H1 (cell line): Measurements from ENCODE around the gene PNMA8B. TPM values are rescaled to one million over a fixed set of nuclear protein-coding genes. Genes with fewer than 3 reads are reported as not detected.

Source experiments
- CTCF ChIA-PET: fragments of 300-600 bp; sonication (Branson Sonifier 250); formaldehyde crosslinking; loops from one replicate; lab custom pipeline; 2021; ENCODE audit not compliant: partially characterized antibody; lab: Charles Lee
- POLR2A ChIA-PET: fragments of 300-600 bp; sonication (Branson Sonifier 250); formaldehyde crosslinking; loops from one replicate; lab custom pipeline; 2021; ENCODE audit warnings: inconsistent platforms; ENCODE audit not compliant: partially characterized antibody; lab: Charles Lee
- DNase-seq, 2 experiments: peaks; one replicate each; pipeline versions ENCODE4 v3.0.0 to v3.0.0-alpha.2; 2010 to 2022; ENCODE audit warnings: low spot score in 2 of 2, low read depth in 1 of 2, mixed read lengths in 1 of 2
- FAIRE-seq: peaks from 2 replicates; lab custom pipeline; 2011; peaks lifted over from hg19 to GRCh38; lab: Jason Lieb, UNC
- H2AFZ ChIP-seq: 2 replicates; pipeline ENCODE4 v1.8.1; 2012; ENCODE audit warnings: low read length, inconsistent platforms
- H2AK5ac ChIP-seq: 2 replicates; pipeline ENCODE4 v1.6.1; 2013; ENCODE audit warnings: low read depth, low read length
- H2BK120ac ChIP-seq: replicated peaks from 2 replicates; pipeline ENCODE3; 2013; ENCODE audit warnings: low read depth, low read length, inconsistent platforms
- H2BK12ac ChIP-seq: 2 replicates; pipeline ENCODE4 v1.6.1; 2013; ENCODE audit warnings: low read depth, low read length
- H2BK15ac ChIP-seq: 2 replicates; pipeline ENCODE4 v1.6.1; 2013; ENCODE audit warnings: low read length
- H2BK20ac ChIP-seq: 2 replicates; pipeline ENCODE4 v1.6.1; 2013; ENCODE audit warnings: low read length
- H2BK5ac ChIP-seq: 2 replicates; pipeline ENCODE4 v1.6.1; 2013; ENCODE audit warnings: low read depth, low read length
- H3K14ac ChIP-seq: 2 replicates; pipeline ENCODE4 v1.6.1; 2013; ENCODE audit warnings: inconsistent platforms; ENCODE audit not compliant: insufficient read length
- H3K18ac ChIP-seq: 2 replicates; pipeline ENCODE4 v1.6.1; 2013; ENCODE audit warnings: low read length; ENCODE audit errors: extremely low read depth
- H3K23ac ChIP-seq: 2 replicates; pipeline ENCODE4 v1.6.1; 2013; ENCODE audit warnings: inconsistent platforms; ENCODE audit not compliant: insufficient read length
- H3K23me2 ChIP-seq: 2 replicates; pipeline ENCODE4 v1.6.1; 2013; ENCODE audit warnings: low read depth, low read length
- H3K27ac ChIP-seq: 2 replicates; pipeline ENCODE4 v1.6.1; 2011; ENCODE audit warnings: low read depth, low read length, inconsistent platforms
- H3K27me3 ChIP-seq, 4 experiments: replicated peaks in 1 of 4; 1 replicate in 1 of 4; 2 replicates in 3 of 4; pipeline versions ENCODE4 v1.6.1 to v1.8.1; 2011 to 2013; ENCODE audit warnings: low read length in 3 of 4, mild to moderate bottlenecking in 3 of 4, inconsistent platforms in 2 of 4, mixed read lengths in 2 of 4, moderate library complexity in 1 of 4; ENCODE audit not compliant: control insufficient read depth in 3 of 4, insufficient read depth in 3 of 4; ENCODE audit errors: extremely low read depth in 1 of 4
- H3K36me3 ChIP-seq, 4 experiments: 2 replicates each; pipeline versions ENCODE4 v1.6.1 to v1.8.1; 2011 to 2013; ENCODE audit warnings: mild to moderate bottlenecking in 4 of 4, low read length in 3 of 4, moderate library complexity in 2 of 4, control low read depth in 1 of 4, inconsistent platforms in 1 of 4; ENCODE audit not compliant: insufficient read depth in 4 of 4, control insufficient read depth in 2 of 4
- H3K4ac ChIP-seq: replicated peaks from 2 replicates; pipeline ENCODE3; 2013; ENCODE audit warnings: low read length, low read depth, mixed read lengths, inconsistent platforms; ENCODE audit not compliant: insufficient read length
- H3K4me1 ChIP-seq, 4 experiments: replicated peaks in 1 of 4; 1 replicate in 1 of 4; 2 replicates in 3 of 4; pipeline versions ENCODE4 v1.6.1 to v1.8.1; 2011 to 2013; ENCODE audit warnings: low read length in 3 of 4, inconsistent platforms in 2 of 4, mixed read lengths in 1 of 4; ENCODE audit not compliant: insufficient read depth in 4 of 4, control insufficient read depth in 3 of 4
- H3K4me2 ChIP-seq, 2 experiments: 2 replicates each; pipeline versions ENCODE4 v1.6.1 to v1.8.1; 2011 to 2013; ENCODE audit warnings: low read depth in 2 of 2, low read length in 2 of 2, control low read depth in 1 of 2, inconsistent platforms in 1 of 2, mild to moderate bottlenecking in 1 of 2; ENCODE audit not compliant: insufficient read depth in 1 of 2
- H3K4me3 ChIP-seq, 4 experiments: fragments of 200-600, 300-600 bp in 1 of 4; sonication (generic), shearing (Covaris generic), sonication (Bioruptor Twin) in 1 of 4; 2 replicates each; pipeline versions ENCODE4 v1.5.1 to v1.8.1; 2011 to 2016; ENCODE audit warnings: low read length in 4 of 4, low read depth in 3 of 4, control low read depth in 2 of 4, inconsistent platforms in 2 of 4, mild to moderate bottlenecking in 2 of 4, mixed read lengths in 1 of 4, moderate library complexity in 1 of 4; ENCODE audit not compliant: insufficient read depth in 2 of 4; ENCODE audit errors: extremely low read depth in 1 of 4
- H3K56ac ChIP-seq: replicated peaks from 2 replicates; pipeline ENCODE3; 2013; ENCODE audit warnings: low read depth, mild to moderate bottlenecking, mixed read lengths, low read length, inconsistent platforms; ENCODE audit not compliant: insufficient read length
- H3K79me1 ChIP-seq: 2 replicates; pipeline ENCODE4 v1.6.1; 2013; ENCODE audit warnings: low read depth, low read length, control low read depth
- H3K79me2 ChIP-seq, 2 experiments: 2 replicates each; pipeline versions ENCODE4 v1.6.1 to v1.8.1; 2012 to 2013; ENCODE audit warnings: low read length in 2 of 2, mild to moderate bottlenecking in 2 of 2, inconsistent platforms in 1 of 2; ENCODE audit not compliant: insufficient read depth in 2 of 2, control insufficient read depth in 1 of 2
- H3K9ac ChIP-seq, 4 experiments: replicated peaks in 1 of 4; 1 replicate in 1 of 4; 2 replicates in 3 of 4; pipeline versions ENCODE4 v1.6.1 to v1.8.1; 2011 to 2013; ENCODE audit warnings: low read depth in 3 of 4, low read length in 3 of 4, control low read depth in 2 of 4, mild to moderate bottlenecking in 2 of 4, moderate library complexity in 2 of 4, inconsistent platforms in 1 of 4; ENCODE audit errors: extremely low read depth in 1 of 4
- H3K9me3 ChIP-seq, 2 experiments: 2 replicates each; pipeline versions ENCODE4 v1.6.1 to v1.8.1; 2012 to 2013; ENCODE audit warnings: mild to moderate bottlenecking in 2 of 2, moderate library complexity in 2 of 2, control low read depth in 1 of 2, inconsistent platforms in 1 of 2, low read depth in 1 of 2, low read length in 1 of 2, mixed read lengths in 1 of 2; ENCODE audit not compliant: insufficient read depth in 2 of 2
- H4K20me1 ChIP-seq, 2 experiments: replicated peaks in 1 of 2; 2 replicates each; pipeline versions ENCODE3 to v1.8.1; 2011 to 2013; ENCODE audit warnings: inconsistent platforms in 2 of 2, low read length in 2 of 2, mild to moderate bottlenecking in 1 of 2; ENCODE audit not compliant: insufficient read depth in 2 of 2, control insufficient read depth in 1 of 2
- H4K5ac ChIP-seq: 2 replicates; pipeline ENCODE4 v1.6.1; 2013; ENCODE audit warnings: low read length, low read depth, mixed read lengths, inconsistent platforms; ENCODE audit not compliant: insufficient read length
- H4K8ac ChIP-seq: 2 replicates; pipeline ENCODE4 v1.8.0; 2013; ENCODE audit warnings: mild to moderate bottlenecking, moderate library complexity, low read length, inconsistent platforms; ENCODE audit not compliant: insufficient read depth; ENCODE audit errors: extremely low read depth
- H4K91ac ChIP-seq: replicated peaks from 2 replicates; pipeline ENCODE3; 2013; ENCODE audit warnings: low read length, mixed read lengths, inconsistent platforms; ENCODE audit not compliant: insufficient read length
- BRCA1 ChIP-seq: IDR thresholded peaks from 2 replicates; pipeline ENCODE4 v1.6.1; 2012; ENCODE audit warnings: low read depth, low read length, improper control_type of control experiment
- CBX5 ChIP-seq: fragments of 300-800, 300-1000 bp; sonication (generic); IDR thresholded peaks from 2 replicates; pipeline ENCODE4 v1.7.1; 2016; ENCODE audit warnings: antibody characterized with exemption, low read length, low read depth
- EP300 ChIP-seq, 2 experiments: IDR thresholded peaks; 1 replicate in 1 of 2; 2 replicates in 1 of 2; pipeline ENCODE4 v1.6.1; 2011 to 2012; ENCODE audit warnings: low read depth in 2 of 2, low read length in 2 of 2, mild to moderate bottlenecking in 2 of 2, borderline replicate concordance in 1 of 2, inconsistent platforms in 1 of 2, moderate library complexity in 1 of 2
- GTF2F1 ChIP-seq: IDR thresholded peaks from 2 replicates; pipeline ENCODE4 v1.6.1; 2012; ENCODE audit warnings: low read depth, low read length, improper control_type of control experiment, borderline replicate concordance
- POLR2AphosphoS5 ChIP-seq: IDR thresholded peaks from 2 replicates; pipeline ENCODE4 v1.6.1; 2011; ENCODE audit warnings: low read depth, low read length
- WGBS, 2 experiments: shearing (Covaris generic) in 1 of 2; methylation state at CpG; one replicate each; pipeline versions ENCODE4 v1.1.6 to v1.1.7; 2013 to 2015; ENCODE audit warnings: low lambda C conversion rate in 2 of 2, mixed read lengths in 2 of 2, inconsistent platforms in 1 of 2, low coverage in 1 of 2, missing lambda C conversion rate in 1 of 2; ENCODE audit not compliant: insufficient replicate concordance in 2 of 2, insufficient coverage in 1 of 2, insufficient read length in 1 of 2; ENCODE audit errors: extremely low coverage in 1 of 2, missing lambda C conversion rate in 1 of 2; 5-methylcytosine and 5-hydroxymethylcytosine counted together
- polyA plus RNA-seq, 7 experiments: library from polyadenylated mRNA; depleted of rRNA in 3 of 7; stranded (reverse) in 5 of 7; unstranded in 2 of 7; fragments of >200 nt in 5 of 7; fragments of 200-250 nt in 2 of 7; gene quantifications; 1 replicate in 5 of 7; 2 replicates in 1 of 7; 4 replicates in 1 of 7; pipeline versions ENCODE4 v1.2.1 to v1.2.3, GENCODE V29; 2011 to 2013; ENCODE audit warnings: missing spikeins in 2 of 7, mixed read lengths in 2 of 7
- total RNA-seq: library from RNA; stranded (reverse); fragmentation: NEBNext Ultra II Directional; extraction: Animal tissue kit (Norgen Biotek cat#: 25700); gene quantifications from 2 replicates; pipeline ENCODE4 v1.2.1, GENCODE V29; 2021

The PNMA8B gene
- total and polyA plus RNA-seq, 2 of the 8 experiments (the other 6 are each of a cell fraction or from before 2014, with no cell fraction given), result 0.48 to 1.4 TPM

DNA sequence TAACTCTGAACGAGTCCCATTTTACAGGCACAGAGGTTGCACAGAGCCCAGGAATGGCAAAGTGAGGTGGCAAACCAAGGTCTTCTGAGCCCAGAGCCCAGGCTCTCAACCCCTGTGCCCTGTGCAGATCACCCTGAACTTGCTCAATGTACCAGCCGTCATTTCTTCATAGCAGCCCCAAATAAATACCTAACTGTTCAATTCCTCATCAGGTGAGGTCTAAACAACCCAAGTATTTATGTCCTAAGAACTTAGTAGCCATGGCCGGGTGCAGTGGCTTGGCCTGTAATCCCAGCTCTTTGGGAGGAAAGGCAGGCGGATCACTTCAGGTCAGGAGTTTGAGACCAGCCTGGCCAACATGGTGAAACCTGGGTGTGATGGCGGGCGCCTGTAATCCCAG is 21.8 kb upstream of the PNMA8B start:
- H2BK120ac ChIP-seq, result no peak overlapping the region
- peaks cover 3% of the 10 kb centered on the region; the same call in 1 of the 2 replicates for H3K23me2 ChIP-seq
- POLR2A ChIA-PET, result no interaction called here
- no peak overlapping the region for H3K4me2 ChIP-seq
- no peak overlapping the region for H2BK5ac ChIP-seq
- H3K79me2 ChIP-seq, result no peaks in the 10 kb centered on the region
- H2BK15ac ChIP-seq, result no peak overlapping the region
- no peak overlapping the region for H3K56ac ChIP-seq
- H4K5ac ChIP-seq, result no peak overlapping the region
- no peaks in the 10 kb centered on the region for H3K4me1 ChIP-seq
- no peak overlapping the region for H4K91ac ChIP-seq
- no peak overlapping the region for H3K14ac ChIP-seq
- no peak overlapping the region for H2BK20ac ChIP-seq
- H3K27ac ChIP-seq, result no peak overlapping the region
- no peak overlapping the region for H2AK5ac ChIP-seq
- DNase-seq, result no peak
- no peaks in the 10 kb centered on the region for H3K27me3 ChIP-seq
- no peak for FAIRE-seq
- H3K18ac ChIP-seq, result no peak overlapping the region
- no peak overlapping the region for H3K23ac ChIP-seq
- H3K9ac ChIP-seq, result no peak overlapping the region
- TF ChIP-seq GTF2F1 (no peak), CBX5 (no peak), POLR2AphosphoS5 (no peak), BRCA1 (no peak), EP300 (IDR thresholded peaks at IDR 0.05; ENCODE audit: borderline replicate concordance in 1 of 2, low read depth in 2 of 2, low read length in 2 of 2) (no peak)
- TF ChIP-seq, all 59 proteins: peak for 0
- WGBS, 2 experiments, result 88% methylated on average over 6 of the region's 6 CpGs; no CpG with 5 or more reads in 1 of the 2 experiments
- H4K8ac ChIP-seq, result no peak overlapping the region
- peaks cover 0 to 3% of the 10 kb centered on the region in 2 experiments for H4K20me1 ChIP-seq
- H3K4me3 ChIP-seq, result no peak overlapping the region
- no peaks in the 10 kb centered on the region for H3K79me1 ChIP-seq
- no peaks in the 10 kb centered on the region for H3K36me3 ChIP-seq
- CTCF ChIA-PET, result interaction anchor here (0.7 to 7.8 kb wide), 18 partner anchors 9 to 393 kb away, joined by 3 to 95 read pairs (median 4); partner anchors contain the start of gene IGFL3
- H3K9me3 ChIP-seq, result no peaks in the 10 kb centered on the region
- H2AFZ ChIP-seq, result no peak overlapping the region
- H2BK12ac ChIP-seq, result no peak overlapping the region
- H3K4ac ChIP-seq, result no peak overlapping the region
